A549 (cell line): ENCODE data around the gene VAV3. TPM values are rescaled to one million over a fixed set of nuclear protein-coding genes. Genes with fewer than 3 reads are reported as not detected.

ENCODE experiments used
- ATAC-seq, 2 experiments: fragments of 200-7000 bp in 1 of 2; fragments of >200 bp in 1 of 2; cut with Nextera tagmentation in 1 of 2; cut with Tn5 transposase in 1 of 2; 3 replicates each; pipeline versions ENCODE4 v1.8.0 to v1.9.1; 2018 to 2020; ENCODE audit warnings: mild to moderate bottlenecking in 1 of 2, moderate library complexity in 1 of 2
- CTCF ChIA-PET: fragments of 300-600 bp; sonication (Branson Sonifier 250); formaldehyde crosslinking; extraction: SDS; loops from one replicate; lab custom pipeline; 2021; ENCODE audit warnings: antibody characterized with exemption, inconsistent platforms; lab: Yijun Ruan, JAX
- POLR2A ChIA-PET: fragments of 350-600 bp; formaldehyde crosslinking; extraction: SDS; loops from one replicate; lab custom pipeline; 2021; ENCODE audit warnings: antibody characterized with exemption, inconsistent platforms; lab: Yijun Ruan, JAX
- DNase-seq, 2 experiments: peaks; one replicate each; pipeline versions ENCODE4 v3.0.0 to v3.0.0-alpha.2; 2011 to 2016; ENCODE audit warnings: low read depth in 1 of 2, low spot score in 1 of 2
- FAIRE-seq: peaks from 2 replicates; lab custom pipeline; 2011; peaks lifted over from hg19 to GRCh38; lab: Jason Lieb, UNC
- H3K27ac ChIP-seq, 2 experiments: fragments of >200 bp; sonication (Bioruptor Twin); formaldehyde crosslinking; 3 replicates each; pipeline ENCODE4 v1.5.1; 2016 to 2017
- H3K4me1 ChIP-seq: fragments of >200 bp; sonication (Bioruptor Twin); formaldehyde crosslinking; 3 replicates; pipeline ENCODE4 v1.6.1; 2016
- H3K4me2 ChIP-seq: fragments of >200 bp; sonication (Bioruptor Twin); formaldehyde crosslinking; 3 replicates; pipeline ENCODE4 v1.6.1; 2016
- H3K4me3 ChIP-seq: fragments of >200 bp; sonication (Bioruptor Twin); formaldehyde crosslinking; 3 replicates; pipeline ENCODE4 v1.5.1; 2016
- H3K9me3 ChIP-seq: fragments of >200 bp; sonication (Bioruptor Twin); formaldehyde crosslinking; 3 replicates; pipeline ENCODE4 v1.6.1; 2016
- BCL3 ChIP-seq: fragments of >200 bp; sonication (Bioruptor Twin); formaldehyde crosslinking; IDR thresholded peaks from 3 replicates; pipeline ENCODE4 v1.6.1; 2016
- CBX2 ChIP-seq: fragments of 200-600 bp; sonication (generic); IDR thresholded peaks from 2 replicates; pipeline ENCODE4 v1.6.1; 2016; ENCODE audit warnings: low read depth, mild to moderate bottlenecking, borderline replicate concordance
- E2F6 ChIP-seq: IDR thresholded peaks from 2 replicates; pipeline ENCODE4 v1.6.1; 2012; ENCODE audit warnings: low read depth, borderline replicate concordance
- EHF ChIP-seq: fragments of 250-450 bp; sonication (Bioruptor Pico); IDR thresholded peaks from 2 replicates; pipeline ENCODE4 v1.5.0; 2020; ENCODE audit warnings: mild to moderate bottlenecking
- ELK1 ChIP-seq: fragments of 150-350 bp; IDR thresholded peaks from 2 replicates; pipeline ENCODE4 v1.6.1; 2014; ENCODE audit warnings: low read depth, mild to moderate bottlenecking, low read length
- EP300 ChIP-seq, 2 experiments: fragments of >200 bp; sonication (Bioruptor Twin); formaldehyde crosslinking; IDR thresholded peaks; 2 replicates in 1 of 2; 3 replicates in 1 of 2; pipeline ENCODE4 v1.6.1; 2016 to 2017
- ESRRA ChIP-seq: fragments of 150-350 bp; IDR thresholded peaks from 2 replicates; pipeline ENCODE4 v1.6.1; 2014; ENCODE audit warnings: mild to moderate bottlenecking, low read length, borderline replicate concordance
- FOSL2 ChIP-seq, 2 experiments: fragments of 450-650 bp in 1 of 2; fragments of >200 bp in 1 of 2; sonication (Bioruptor Twin) in 1 of 2; formaldehyde crosslinking; IDR thresholded peaks; 2 replicates each; pipeline versions ENCODE4 v1.5.0 to v1.6.1; 2016 to 2020; ENCODE audit warnings: mild to moderate bottlenecking in 1 of 2, moderate library complexity in 1 of 2
- HDAC2 ChIP-seq: fragments of 200-600 bp; sonication (generic); IDR thresholded peaks from 2 replicates; pipeline ENCODE4 v1.6.1; 2016
- HES2 ChIP-seq: fragments of >200 bp; sonication (Bioruptor Twin); formaldehyde crosslinking; IDR thresholded peaks from 2 replicates; pipeline ENCODE4 v1.6.1; 2016
- HMGXB4 ChIP-seq: fragments of 250-450 bp; sonication (Bioruptor Pico); IDR thresholded peaks from 2 replicates; pipeline ENCODE4 v1.5.0; 2021; ENCODE audit warnings: mild to moderate bottlenecking, moderate library complexity, borderline replicate concordance
- HOXA7 ChIP-seq: fragments of 250-450 bp; sonication (Bioruptor Pico); IDR thresholded peaks from 2 replicates; pipeline ENCODE4 v1.5.0; 2020; ENCODE audit warnings: mild to moderate bottlenecking, moderate library complexity
- HOXB5 ChIP-seq: fragments of 250-450 bp; sonication (Bioruptor Pico); IDR thresholded peaks from 2 replicates; pipeline ENCODE4 v1.5.0; 2020; ENCODE audit warnings: mild to moderate bottlenecking, moderate library complexity
- KDM1A ChIP-seq: fragments of 200-600 bp; sonication (generic); IDR thresholded peaks from 2 replicates; pipeline ENCODE4 v1.6.1; 2016; ENCODE audit warnings: low read depth, mild to moderate bottlenecking
- KDM5A ChIP-seq: fragments of 200-600 bp; sonication (generic); IDR thresholded peaks from 2 replicates; pipeline ENCODE4 v1.6.1; 2016; ENCODE audit warnings: antibody characterized with exemption, mild to moderate bottlenecking
- MAX ChIP-seq: IDR thresholded peaks from 2 replicates; pipeline ENCODE4 v1.6.1; 2012
- MAZ ChIP-seq: fragments of 150-350 bp; IDR thresholded peaks from 2 replicates; pipeline ENCODE4 v1.6.1; 2014; ENCODE audit warnings: antibody characterized with exemption, low read depth, low read length, borderline replicate concordance
- MYC ChIP-seq: IDR thresholded peaks from 2 replicates; pipeline ENCODE4 v1.6.1; 2012; ENCODE audit warnings: mild to moderate bottlenecking, inconsistent platforms, low read length, improper control_type of control experiment, borderline replicate concordance
- PHF8 ChIP-seq: fragments of 200-600 bp; sonication (generic); IDR thresholded peaks from 2 replicates; pipeline ENCODE4 v1.6.1; 2016; ENCODE audit warnings: low read depth, mild to moderate bottlenecking, antibody characterized with exemption, moderate library complexity, borderline replicate concordance
- POLR2A ChIP-seq: IDR thresholded peaks from 2 replicates; pipeline ENCODE4 v1.6.1; 2012; ENCODE audit warnings: mild to moderate bottlenecking, low read length
- TP53 ChIP-seq: fragments of 250-450 bp; sonication (Bioruptor Pico); IDR thresholded peaks from 2 replicates; pipeline ENCODE4 v1.5.0; 2021; ENCODE audit warnings: mild to moderate bottlenecking, moderate library complexity
- ZC3H11A ChIP-seq: fragments of 450-650 bp; IDR thresholded peaks from 2 replicates; pipeline ENCODE4 v1.6.1; 2014; ENCODE audit warnings: antibody characterized with exemption, mild to moderate bottlenecking
- ZFP36 ChIP-seq: fragments of 450-650 bp; IDR thresholded peaks from 2 replicates; pipeline ENCODE4 v1.6.1; 2014; ENCODE audit warnings: borderline replicate concordance; ENCODE audit not compliant: partially characterized antibody
- ZSCAN20 ChIP-seq: fragments of 250-450 bp; sonication (Bioruptor Pico); IDR thresholded peaks from 2 replicates; pipeline ENCODE4 v1.8.0; 2022; ENCODE audit warnings: mild to moderate bottlenecking, moderate library complexity
- WGBS: methylation state at CpG from one replicate; pipeline ENCODE4 v1.1.6; 2017; ENCODE audit errors: missing lambda C conversion rate; 5-methylcytosine and 5-hydroxymethylcytosine counted together
- polyA plus RNA-seq, 4 experiments: library from polyadenylated mRNA; depleted of rRNA in 3 of 4; stranded (reverse); fragments of >200 nt; fragmentation: RNase III in 1 of 4; extraction: RNeasy Plus Mini Kit Qiagen cat#74134 plus additional on column Dnase treatment in 1 of 4; gene quantifications; 2 replicates in 3 of 4; 3 replicates in 1 of 4; pipeline ENCODE4 v1.2.3, GENCODE V29; 2011 to 2017

VAV3 gene
- polyA plus RNA-seq, 2 of the 4 experiments (the other 2 are of a cell fraction): 12.8 to 22.7 TPM

- ChIA-PET CTCF (interaction anchor here (1.2 kb wide), 1 partner anchor 10 kb away, joined by 4 read pairs; no protein-coding TSS in a partner anchor), POLR2A (no interaction called here)
- 52% methylated on average over 3 of the region's 3 CpGs for WGBS
- no peak for DNase-seq
- no peak for ATAC-seq
- Histone ChIP-seq H3K4me3 (no peak overlapping the region), H3K9me3 (no peaks in the 10 kb centered on the region), H3K4me2 (no peak overlapping the region), H3K27ac (no peak overlapping the region), H3K4me1 (no peaks in the 10 kb centered on the region)
- FAIRE-seq: no peak
- TF ChIP-seq PHF8 (no peak), ZC3H11A (no peak), MYC (no peak), CBX2 (no peak), HMGXB4 (CRISPR knock-in tag) (no peak), ELK1 (no peak), BCL3 (no peak), KDM1A (no peak), FOSL2 (IDR thresholded peaks at IDR 0.05) (no peak), FOSL2 (CRISPR knock-in tag; IDR thresholded peaks at IDR 0.05) (no peak), TP53 (no peak)
These were observed 11.9 kb upstream of the VAV3 start for GRCh38 chr1:107976836-107977235.

- CTCF ChIA-PET: interaction anchor here (1.0 to 1.2 kb wide), 2 partner anchors 11 kb away, joined by 3 to 4 read pairs; partner anchors contain the start of gene VAV3
- Histone ChIP-seq H3K4me3 (no peak overlapping the region), H3K9me3 (no peaks in the 10 kb centered on the region), H3K27ac (no peak overlapping the region), H3K4me1 (no peaks in the 10 kb centered on the region), H3K4me2 (no peak overlapping the region)
- DNase-seq (no peak), ATAC-seq (no peak), FAIRE-seq (no peak)
- POLR2A ChIA-PET: no interaction called here
- TF ChIP-seq POLR2A (no peak), PHF8 (no peak), HOXB5 (CRISPR knock-in tag) (no peak), ELK1 (no peak), ZSCAN20 (CRISPR knock-in tag) (no peak), ZFP36 (no peak), HOXA7 (CRISPR knock-in tag) (no peak), MAX (no peak), E2F6 (no peak), KDM5A (no peak), FOSL2 (IDR thresholded peaks at IDR 0.05) (no peak), FOSL2 (CRISPR knock-in tag; IDR thresholded peaks at IDR 0.05) (no peak), CBX2 (no peak), HDAC2 (no peak), KDM1A (no peak), EHF (CRISPR knock-in tag) (no peak), HMGXB4 (CRISPR knock-in tag) (no peak), HES2 (no peak), MAZ (no peak), EP300 (IDR thresholded peaks at IDR 0.05) (no peak), ESRRA (no peak)
- 0% methylated on average over 3 of the region's 3 CpGs for WGBS
These were observed 11.5 kb upstream of the VAV3 start for GRCh38 chr1:107976431-107976830.
